GM19035 (cell line): ENCODE data around the gene ATP5F1E.
"Not testable (repeated sequence)": the region's sequence is repeated elsewhere in the genome, so short reads cannot be mapped to it uniquely, and the experiment has no call there.

ENCODE experiments used
- ATAC-seq: cut with Tn5 transposase; IDR thresholded peaks from one replicate; pipeline ENCODE4 v1.9.1; 2021; ENCODE audit not compliant: unreplicated experiment

The ATP5F1E gene

GRCh38 chr20:59043698-59044097 is 11.6 kb upstream of the ATP5F1E start:
- no peak for ATAC-seq

DNA sequence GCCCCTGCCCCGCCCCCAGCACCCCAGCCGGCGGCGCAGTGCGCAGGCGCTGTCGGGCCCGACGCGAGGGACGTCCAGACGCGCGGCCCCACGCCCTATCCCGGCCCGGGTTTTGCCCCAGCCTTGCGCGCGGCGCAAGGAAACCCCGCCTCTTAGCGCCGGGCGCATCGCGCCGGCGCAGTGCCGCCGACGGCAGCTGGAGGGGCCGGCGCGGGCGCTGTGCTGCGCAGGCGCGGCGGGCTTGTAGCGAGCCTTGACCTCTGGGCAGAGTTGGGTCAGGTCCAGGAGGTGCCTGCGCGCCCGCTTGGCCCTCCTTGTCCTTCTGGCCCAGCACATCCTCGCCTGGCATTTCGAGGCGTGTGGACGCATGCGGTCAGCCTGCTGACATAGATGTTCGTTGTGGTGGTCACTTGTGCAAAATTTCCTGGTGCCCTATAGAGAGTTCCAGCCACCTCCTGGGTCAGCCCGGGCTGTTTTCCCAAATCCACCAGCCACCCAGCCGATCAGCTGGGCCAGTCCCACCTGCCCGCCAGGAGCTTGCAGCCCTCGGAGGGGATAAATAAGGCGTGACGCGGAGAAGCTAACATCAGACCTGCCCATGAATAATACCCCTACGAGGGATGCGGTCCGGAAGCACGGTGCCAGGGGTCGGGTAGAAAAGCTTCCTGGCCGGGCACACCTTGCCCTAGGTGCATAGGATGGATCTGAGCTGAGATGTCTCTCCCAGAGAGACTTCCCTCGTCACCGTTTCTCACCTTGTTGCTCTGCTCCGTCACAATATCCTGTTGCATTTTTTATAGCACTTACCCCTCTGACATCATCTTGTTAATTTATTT is 10.9 kb upstream of the ATP5F1E start:
- peak; percentile 92 for ATAC-seq

DNA sequence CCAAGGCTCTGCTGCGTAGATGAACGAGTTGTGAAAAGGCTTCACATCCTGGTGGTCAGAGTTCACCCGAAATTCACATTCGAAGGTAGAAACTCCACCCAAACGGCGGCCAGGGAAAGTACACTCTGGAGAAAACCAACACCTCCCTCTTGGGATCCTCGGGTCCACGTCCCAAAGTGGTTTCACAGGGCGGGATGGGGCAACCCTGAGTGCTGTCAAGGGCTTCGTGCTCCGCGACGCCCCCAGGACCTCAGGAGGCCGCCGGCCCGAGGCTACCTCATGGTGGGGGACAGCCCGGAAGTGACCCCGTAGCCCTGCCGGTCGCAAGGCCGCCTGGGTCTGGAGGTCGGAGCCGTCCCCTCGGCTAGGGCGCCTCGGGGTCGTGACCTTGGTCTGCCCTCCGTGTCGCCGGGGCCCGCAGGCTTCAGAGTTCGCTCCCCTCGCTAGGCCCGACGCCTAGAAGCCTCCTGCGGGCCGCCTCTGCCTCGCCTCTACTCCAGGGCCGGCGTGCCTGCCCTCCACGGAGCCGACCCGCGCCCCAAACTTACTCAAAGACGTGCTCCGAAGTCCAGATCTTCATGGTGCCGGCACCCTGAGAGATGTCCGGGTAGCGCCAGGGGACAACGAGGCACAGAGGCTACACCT is 10.1 kb upstream of the ATP5F1E start, which contains the start of gene PRELID3B:
PRELID3B (minus strand) TSS at position 636 of the 645 bp plus-strand sequence; CDS start at position 580, 56 bp downstream.
- ATAC-seq: peak; percentile 30

GRCh38 chr20:59041487-59041886 is 9.4 kb upstream of the ATP5F1E start:
- ATAC-seq: not testable (repeated sequence)

DNA sequence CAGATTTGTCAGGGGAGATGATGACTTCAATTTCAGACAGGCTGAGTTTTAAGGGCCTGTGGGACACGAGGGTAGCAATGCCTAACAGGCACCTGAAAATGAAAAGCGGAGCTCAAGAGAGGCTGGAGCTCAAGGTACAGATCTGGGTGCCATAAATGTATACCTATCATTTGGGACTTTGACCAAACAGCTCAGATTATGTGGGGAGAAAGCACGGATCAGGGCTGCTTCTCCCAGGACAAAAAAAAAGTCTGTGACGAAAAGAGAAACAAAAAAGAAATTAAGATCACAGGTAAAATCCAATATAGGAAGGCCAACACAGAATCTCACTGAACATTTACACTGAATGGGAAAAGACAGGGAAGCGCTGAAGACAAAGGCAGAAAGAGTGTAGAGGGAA is 8.5 kb upstream of the ATP5F1E start:
- no peak for ATAC-seq

GRCh38 chr20:59039233-59039632 is 7.1 kb upstream of the ATP5F1E start:
- ATAC-seq: no peak

DNA sequence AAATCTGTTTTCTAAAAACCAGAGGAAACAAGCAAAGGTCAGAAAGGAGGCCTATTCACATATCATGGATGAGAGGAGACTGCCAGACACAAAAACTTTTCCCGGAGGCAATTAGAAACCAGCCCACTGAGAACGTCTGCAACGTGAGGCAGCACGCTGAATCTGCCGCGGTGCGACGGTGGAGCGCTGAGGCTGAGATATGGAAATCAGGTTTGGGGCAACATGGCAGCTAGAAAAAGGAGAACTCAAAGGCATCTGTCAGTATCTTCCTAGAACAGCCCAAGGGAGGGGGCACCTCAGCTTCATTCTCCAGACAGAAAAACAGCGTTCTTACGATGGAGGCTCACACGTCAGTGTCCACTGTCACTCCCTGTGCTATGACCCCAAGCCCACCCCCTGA is 5.3 kb upstream of the ATP5F1E start:
- ATAC-seq: no peak

GRCh38 chr20:59035381-59035780 is 3.2 kb upstream of the ATP5F1E start:
- ATAC-seq: no peak

DNA sequence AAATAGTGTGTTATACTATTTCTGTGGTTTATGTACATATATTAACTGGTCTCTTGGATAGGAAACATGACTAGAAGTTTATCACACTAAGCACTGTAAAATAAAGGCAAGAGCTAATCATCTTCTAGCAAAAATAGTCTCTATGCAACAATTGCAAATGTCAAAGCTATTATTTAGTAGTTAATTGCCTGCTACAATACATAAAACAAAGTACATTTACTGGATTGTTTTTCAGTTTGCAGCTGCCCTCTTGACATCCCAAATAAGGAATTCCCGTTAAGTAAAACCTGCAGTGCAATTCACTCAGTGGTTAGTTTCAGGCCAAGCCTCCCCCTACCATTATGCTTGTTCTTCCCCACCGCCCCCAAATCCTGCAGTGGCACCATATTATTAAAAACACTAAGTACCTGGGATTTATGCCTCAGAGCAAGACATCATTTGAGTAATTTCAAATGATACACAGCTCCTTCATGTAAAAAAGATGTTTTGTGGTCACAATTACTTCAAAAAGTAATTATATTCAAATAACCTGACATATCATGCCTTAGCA is 1.6 kb upstream of the ATP5F1E start:
- ATAC-seq: no peak

DNA sequence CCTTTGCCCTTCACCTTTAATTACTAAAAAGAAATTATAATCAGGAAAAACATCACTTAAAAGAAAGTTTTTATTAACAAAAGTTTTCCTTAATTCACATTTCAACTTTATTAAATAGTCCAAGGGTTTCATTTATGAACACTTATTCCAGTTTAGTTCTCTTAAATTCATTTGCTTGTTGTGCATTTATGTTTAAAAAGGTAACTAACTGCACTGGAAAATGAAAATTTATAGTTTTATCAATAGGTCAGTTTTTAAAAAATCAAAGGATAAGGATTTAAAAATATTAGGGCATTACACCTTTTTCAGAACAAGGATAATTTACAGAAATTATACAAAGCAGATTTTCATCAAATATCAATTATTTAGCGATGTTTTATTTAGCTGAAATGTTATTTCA is 958 bp upstream of the ATP5F1E start:
- ATAC-seq: no peak

DNA sequence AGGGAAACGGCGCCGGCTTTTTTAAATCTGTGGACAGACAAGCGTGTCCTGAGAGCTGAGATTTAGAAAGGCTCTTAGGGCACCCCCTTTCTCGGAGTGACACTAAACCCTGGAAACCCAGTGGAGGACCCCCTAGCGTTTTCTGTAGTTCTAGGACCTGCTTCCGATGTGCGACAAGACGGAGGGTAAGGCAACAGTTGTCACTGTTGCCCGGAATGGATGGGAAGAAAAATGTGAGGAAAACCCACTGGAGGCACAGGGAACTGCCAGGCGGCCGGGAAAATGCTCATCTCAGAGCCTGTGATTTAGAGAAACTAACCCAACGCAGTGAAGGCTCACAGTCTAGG is 551 bp upstream of the ATP5F1E start:
- ATAC-seq: no peak

- ATAC-seq: no peak
Observed at GRCh38 chr20:59031564-59032022, 542 bp downstream of the ATP5F1E start.

- ATAC-seq: no peak
Observed at GRCh38 chr20:59030911-59031563, 1.1 kb downstream of the ATP5F1E start.

GRCh38 chr20:59028812-59029211 is 3.3 kb downstream of the ATP5F1E start:
- ATAC-seq: no peak

DNA sequence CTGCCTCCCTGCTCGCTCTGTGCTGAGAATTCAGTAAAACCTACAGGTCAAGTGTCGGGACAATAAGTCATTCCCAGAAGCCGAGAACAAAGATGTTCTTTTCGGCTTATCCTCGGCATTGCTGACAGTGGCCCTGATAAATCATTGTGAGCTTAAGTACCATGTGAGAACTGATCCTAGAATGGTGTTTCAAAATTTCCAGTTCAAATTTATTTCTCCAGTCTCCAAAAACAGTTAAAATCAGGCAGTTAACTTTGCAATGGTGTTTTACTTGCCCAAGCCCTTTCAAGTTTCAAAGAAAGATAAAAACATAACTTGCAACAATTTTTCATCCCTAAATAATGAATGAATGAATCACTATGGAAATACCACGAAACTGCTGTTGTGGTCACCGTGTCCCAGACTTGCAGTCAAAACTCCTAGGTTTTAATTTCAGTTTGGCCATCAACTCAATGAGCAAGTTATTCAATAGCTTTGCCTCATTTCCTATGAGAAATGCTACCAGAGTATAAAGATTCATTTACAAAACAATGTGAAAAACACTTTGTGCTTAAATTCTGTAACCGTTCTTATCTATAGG is 4.3 kb downstream of the ATP5F1E start:
- ATAC-seq: no peak

- ATAC-seq: no peak
Observed at GRCh38 chr20:59026904-59027740, 5.0 kb downstream of the ATP5F1E start.

DNA sequence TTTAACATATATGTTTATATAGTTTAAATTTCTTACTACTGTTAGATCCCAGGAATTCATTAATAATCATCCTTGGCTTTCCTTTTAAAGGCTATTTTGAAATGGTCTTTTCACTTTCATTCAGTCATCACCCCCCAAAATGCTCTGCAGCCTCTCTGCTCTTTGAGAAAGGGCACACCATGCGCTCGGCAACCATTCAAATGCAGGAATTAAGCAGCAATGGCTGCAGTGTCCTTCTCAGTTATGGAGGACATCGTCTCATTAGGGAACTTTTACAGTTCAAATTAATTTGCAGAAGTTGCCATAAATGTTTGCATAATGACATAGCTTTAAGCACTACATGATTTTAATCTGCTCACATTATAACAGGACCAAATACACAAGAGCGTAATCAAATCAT is 6.6 kb downstream of the ATP5F1E start:
- no peak for ATAC-seq

- ATAC-seq: no peak
Observed at GRCh38 chr20:59025086-59025485, 7.0 kb downstream of the ATP5F1E start.

DNA sequence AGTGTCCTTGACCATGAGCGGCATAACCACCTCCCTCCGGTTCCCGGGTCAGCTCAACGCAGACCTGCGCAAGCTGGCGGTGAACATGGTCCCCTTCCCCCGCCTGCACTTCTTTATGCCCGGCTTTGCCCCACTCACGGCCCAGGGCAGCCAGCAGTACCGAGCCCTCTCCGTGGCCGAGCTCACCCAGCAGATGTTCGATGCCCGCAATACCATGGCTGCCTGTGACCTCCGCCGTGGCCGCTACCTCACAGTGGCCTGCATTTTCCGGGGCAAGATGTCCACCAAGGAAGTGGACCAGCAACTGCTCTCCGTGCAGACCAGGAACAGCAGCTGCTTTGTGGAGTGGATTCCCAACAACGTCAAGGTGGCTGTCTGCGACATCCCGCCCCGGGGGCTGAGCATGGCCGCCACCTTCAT is 8.0 kb downstream of the ATP5F1E start:
- no peak for ATAC-seq

DNA sequence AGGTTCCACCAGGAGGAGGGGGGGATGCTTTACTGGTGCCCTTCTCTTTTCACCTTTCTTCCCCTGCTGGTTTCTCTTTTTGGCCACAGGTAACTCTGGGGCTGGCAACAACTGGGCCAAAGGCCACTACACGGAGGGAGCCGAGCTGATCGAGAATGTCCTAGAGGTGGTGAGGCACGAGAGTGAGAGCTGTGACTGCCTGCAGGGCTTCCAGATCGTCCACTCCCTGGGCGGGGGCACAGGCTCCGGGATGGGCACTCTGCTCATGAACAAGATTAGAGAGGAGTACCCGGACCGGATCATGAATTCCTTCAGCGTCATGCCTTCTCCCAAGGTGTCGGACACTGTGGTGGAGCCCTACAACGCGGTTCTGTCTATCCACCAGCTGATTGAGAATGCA is 8.5 kb downstream of the ATP5F1E start:
- no peak for ATAC-seq
